Pancreas (tissue), 10 donors: Measurements from ENCODE around the gene CLPTM1. TPM values are rescaled to one million over a fixed set of nuclear protein-coding genes. Genes with fewer than 3 reads are reported as not detected.
"Not testable (repeated sequence)": the region's sequence is repeated elsewhere in the genome, so short reads cannot be mapped to it uniquely, and the experiment has no call there.

Experiments used
- ATAC-seq, 4 donors: fragments of 200-7000 bp; cut with Tn5 transposase; one replicate each; pipeline versions ENCODE4 v1.8.0 to v1.9.1; 2020; ENCODE audit warnings: mild to moderate bottlenecking in 4 of 4, moderate library complexity in 4 of 4
- DNase-seq, 6 donors: peaks; one replicate each; pipeline ENCODE4 v3.0.0-alpha.2; 2020
- FAIRE-seq: peaks from 2 replicates; lab custom pipeline; 2012; peaks lifted over from hg19 to GRCh38; lab: Jason Lieb, UNC
- H3K27ac ChIP-seq, 4 donors: fragments of 200-600 bp; sonication (generic); 1 replicate in 3 of 4; 2 replicates in 1 of 4; pipeline versions ENCODE4 v1.5.0 to v1.8.0; 2020
- H3K27me3 ChIP-seq, 4 donors: fragments of 200-600 bp; one replicate each; pipeline ENCODE4 v1.8.0; 2021
- H3K36me3 ChIP-seq, 3 donors: fragments of 200-600 bp; sonication (generic) in 1 of 3; one replicate each; pipeline versions ENCODE4 v1.5.0 to v1.8.0; 2020 to 2021
- H3K4me1 ChIP-seq, 3 donors: fragments of 200-600 bp; one replicate each; pipeline ENCODE4 v1.8.0; 2021
- H3K4me3 ChIP-seq, 4 donors: fragments of 200-600 bp; sonication (generic) in 2 of 4; one replicate each; pipeline versions ENCODE4 v1.5.0 to v1.8.0; 2020 to 2021
- H3K9me3 ChIP-seq, 4 donors: fragments of 200-600 bp; one replicate each; pipeline ENCODE4 v1.8.0; 2021
- WGBS, 2 donors: extraction: QIAGEN DNeasy Blood & Tissue Kit; methylation state at CpG; one replicate each; pipeline ENCODE4 v1.1.7; 2013; 5-methylcytosine and 5-hydroxymethylcytosine counted together
- intact Hi-C, 3 donors: fragments of 100-400 bp; cut with DNase I; formaldehyde crosslinking; loops; one replicate each; pipeline versions ENCODE4 v1.11.1 to v1.14.2; 2022
- polyA plus RNA-seq, 2 donors: library from polyadenylated mRNA; stranded (reverse); fragments of 200-250 nt; gene quantifications; one replicate each; pipeline ENCODE4 v1.2.3, GENCODE V29; 2013
- total RNA-seq, 6 donors: library from RNA; stranded (reverse); fragmentation: NEBNext Ultra II Directional in 4 of 6; extraction: Animal tissue kit (Norgen Biotek cat#: 25700) in 4 of 6; gene quantifications; one replicate each; pipeline versions ENCODE4 v1.2.1 to v1.2.4, GENCODE V29; 2021 to 2023
- TF ChIP-seq, protein P1 (sequence below), 4 donors: fragments of 200-600 bp; sonication (generic) in 3 of 4; IDR thresholded peaks; one replicate each; pipeline versions ENCODE4 v1.5.0 to v1.8.0; 2021; ENCODE audit warnings: antibody characterized with exemption in 4 of 4
- donor health status: healthy with polysubstance abuse.
- donor health status: DM: no; HTN: no; CAD: no; lungs with moderate emphysema.
- donor health status: DM: no; HTN: no; CAD: no.
- donor health status: control.
- donor health status: control.
- donor health status: Bipolar disorder and iron deficiency.
- donor health status: DM: yes; HTN: yes; CAD: no.
- donor health status: DM: no; HTN: no; CAD: no.
- donor health status: DM: no; HTN: no; CAD: no.
- donor health status: DM: yes; HTN: yes; CAD: no.

CLPTM1 gene
- total and polyA plus RNA-seq, 8 donors = 56.4 to 81.9 (median 66.3) TPM

DNA sequence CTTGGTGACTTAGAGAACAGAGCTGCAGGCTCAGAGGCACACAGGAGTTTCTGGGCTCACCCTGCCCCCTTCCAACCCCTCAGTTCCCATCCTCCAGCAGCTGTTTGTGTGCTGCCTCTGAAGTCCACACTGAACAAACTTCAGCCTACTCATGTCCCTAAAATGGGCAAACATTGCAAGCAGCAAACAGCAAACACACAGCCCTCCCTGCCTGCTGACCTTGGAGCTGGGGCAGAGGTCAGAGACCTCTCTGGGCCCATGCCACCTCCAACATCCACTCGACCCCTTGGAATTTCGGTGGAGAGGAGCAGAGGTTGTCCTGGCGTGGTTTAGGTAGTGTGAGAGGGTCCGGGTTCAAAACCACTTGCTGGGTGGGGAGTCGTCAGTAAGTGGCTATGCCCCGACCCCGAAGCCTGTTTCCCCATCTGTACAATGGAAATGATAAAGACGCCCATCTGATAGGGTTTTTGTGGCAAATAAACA lies 30.9 kb upstream of the CLPTM1 start:
- Histone ChIP-seq H3K9me3 (no peaks in the 10 kb centered on the region), H3K36me3 (no peaks in the 10 kb centered on the region), H3K4me3 (no peak overlapping the region), H3K27me3 (no peaks in the 10 kb centered on the region), H3K27ac (no peak overlapping the region), H3K4me1 (no peaks in the 10 kb centered on the region)
- intact Hi-C loops = no loop called here
- DNase-seq (peak in 1 of 6 donors; percentile 13), FAIRE-seq (no peak), ATAC-seq (no peak)
- TF ChIP-seq, protein P1, sequence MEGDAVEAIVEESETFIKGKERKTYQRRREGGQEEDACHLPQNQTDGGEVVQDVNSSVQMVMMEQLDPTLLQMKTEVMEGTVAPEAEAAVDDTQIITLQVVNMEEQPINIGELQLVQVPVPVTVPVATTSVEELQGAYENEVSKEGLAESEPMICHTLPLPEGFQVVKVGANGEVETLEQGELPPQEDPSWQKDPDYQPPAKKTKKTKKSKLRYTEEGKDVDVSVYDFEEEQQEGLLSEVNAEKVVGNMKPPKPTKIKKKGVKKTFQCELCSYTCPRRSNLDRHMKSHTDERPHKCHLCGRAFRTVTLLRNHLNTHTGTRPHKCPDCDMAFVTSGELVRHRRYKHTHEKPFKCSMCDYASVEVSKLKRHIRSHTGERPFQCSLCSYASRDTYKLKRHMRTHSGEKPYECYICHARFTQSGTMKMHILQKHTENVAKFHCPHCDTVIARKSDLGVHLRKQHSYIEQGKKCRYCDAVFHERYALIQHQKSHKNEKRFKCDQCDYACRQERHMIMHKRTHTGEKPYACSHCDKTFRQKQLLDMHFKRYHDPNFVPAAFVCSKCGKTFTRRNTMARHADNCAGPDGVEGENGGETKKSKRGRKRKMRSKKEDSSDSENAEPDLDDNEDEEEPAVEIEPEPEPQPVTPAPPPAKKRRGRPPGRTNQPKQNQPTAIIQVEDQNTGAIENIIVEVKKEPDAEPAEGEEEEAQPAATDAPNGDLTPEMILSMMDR (IDR thresholded peaks at IDR 0.05) = no peak
- 67 to 73% methylated on average over 8 of the region's 8 CpGs for WGBS, 2 donors

DNA sequence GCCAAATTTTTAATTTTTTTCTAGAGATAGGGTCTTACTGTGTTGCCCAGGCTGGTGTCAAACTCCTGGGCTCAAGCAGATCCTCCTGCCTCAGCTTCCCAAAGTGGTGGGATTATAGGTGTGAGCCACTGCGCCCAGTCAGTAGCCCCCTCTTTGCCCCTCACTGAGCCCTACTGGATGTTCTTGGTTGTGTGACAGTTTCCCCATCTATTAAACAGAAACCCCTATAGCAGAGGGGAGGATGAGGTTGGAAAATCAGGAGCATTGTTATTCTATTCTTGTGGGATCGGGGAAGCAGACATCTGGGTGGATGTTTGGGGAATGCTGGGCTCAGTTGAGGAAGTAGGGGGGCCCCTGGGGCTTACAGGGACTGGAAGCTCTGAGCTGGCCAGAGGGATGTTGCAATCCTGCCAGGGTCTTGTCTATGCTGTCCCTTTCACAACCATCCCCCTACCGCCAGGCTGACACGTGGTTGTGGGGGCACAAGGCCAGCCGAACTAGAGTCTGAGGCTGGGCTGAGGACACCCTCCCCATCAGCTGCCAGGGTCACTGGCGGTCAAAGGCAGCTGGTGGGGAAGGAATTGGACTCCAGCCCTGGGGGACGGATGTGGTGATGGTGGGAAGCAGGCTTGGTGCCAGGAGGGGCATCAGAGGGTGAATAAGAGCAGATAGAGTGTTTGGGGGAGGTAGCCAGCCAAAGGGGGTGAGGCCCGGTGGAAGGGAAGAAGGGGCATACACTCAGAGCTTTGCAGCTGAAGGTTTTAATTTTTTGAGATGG lies 29.9 kb upstream of the CLPTM1 start:
- Histone ChIP-seq H3K36me3 (no peaks in the 10 kb centered on the region), H3K4me3 (no peak overlapping the region), H3K27me3 (no peaks in the 10 kb centered on the region), H3K4me1 (no peaks in the 10 kb centered on the region), H3K27ac (no peak overlapping the region), H3K9me3 (no peaks in the 10 kb centered on the region)
- TF ChIP-seq, protein P1 (IDR thresholded peaks at IDR 0.05) = no peak
- intact Hi-C loops = no loop called here
- ATAC-seq = peak in 3 of 4 donors; percentile 32 to 66 (median 59)
- FAIRE-seq = no peak
- WGBS, 2 donors = 56 to 59% methylated on average over 8 of the region's 8 CpGs
- DNase-seq = peak in 4 of 6 donors; percentile 30 to 70 (median 44)

DNA sequence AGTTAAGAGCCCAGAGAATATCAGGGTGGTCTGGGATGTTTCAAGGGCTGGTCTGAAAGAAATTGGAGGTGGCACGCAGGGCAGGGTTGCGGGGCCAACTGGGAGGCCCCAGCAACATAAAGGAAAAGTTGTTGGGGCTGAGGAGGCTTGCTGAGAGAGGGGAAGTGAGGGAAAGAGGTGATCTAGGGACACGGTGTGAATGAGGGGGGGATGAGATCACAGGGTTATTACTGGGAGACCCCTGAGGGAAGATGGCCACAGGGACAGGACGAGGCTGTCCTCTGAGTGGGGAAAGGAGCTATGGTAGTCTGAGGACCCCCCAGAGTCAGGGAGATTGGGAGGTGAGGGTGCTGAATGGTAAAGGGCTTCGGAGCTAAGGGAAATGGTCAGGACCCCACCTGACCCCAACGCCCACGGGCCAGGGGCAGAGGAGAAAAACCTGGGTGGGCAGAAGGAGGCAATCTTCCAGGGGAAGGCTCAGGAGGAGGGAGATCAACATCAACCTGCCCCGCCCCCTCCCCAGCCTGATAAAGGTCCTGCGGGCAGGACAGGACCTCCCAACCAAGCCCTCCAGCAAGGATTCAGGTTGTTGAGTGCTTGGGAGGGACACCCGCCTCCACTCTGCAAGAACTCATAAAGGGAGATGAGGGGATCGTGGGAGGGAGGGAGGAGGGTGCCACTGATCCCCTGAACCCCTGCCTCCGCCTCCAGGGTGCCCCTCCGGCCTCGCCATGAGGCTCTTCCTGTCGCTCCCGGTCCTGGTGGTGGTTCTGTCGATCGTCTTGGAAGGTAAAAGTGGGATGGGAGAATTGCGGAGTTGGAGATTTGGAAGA lies 28.7 kb upstream of the CLPTM1 start:
- 44 to 58% methylated on average over 16 to 17 of the region's 19 CpGs for WGBS, 2 donors

DNA sequence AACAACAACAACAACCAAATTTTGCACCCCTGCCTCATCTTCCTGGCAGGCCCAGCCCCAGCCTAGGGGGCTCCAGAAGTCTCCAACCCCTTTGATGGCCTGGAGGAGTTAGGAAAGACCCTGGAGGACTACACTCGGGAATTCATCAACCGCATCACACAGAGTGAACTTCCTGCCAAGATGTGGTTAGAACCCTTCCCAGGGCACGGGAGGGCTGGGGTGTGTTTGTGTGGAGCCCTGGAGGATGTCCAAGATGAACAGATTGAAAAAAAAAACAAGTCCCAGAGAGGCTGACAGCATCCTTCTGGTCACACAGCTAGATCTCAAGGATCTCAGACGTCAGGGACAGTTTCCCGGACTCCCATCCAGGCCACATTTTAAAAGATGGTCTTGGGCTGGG lies 27.4 kb upstream of the CLPTM1 start:
- intact Hi-C loops = no loop called here
- Histone ChIP-seq H3K27me3 (no peaks in the 10 kb centered on the region), H3K9me3 (no peaks in the 10 kb centered on the region), H3K4me1 (no peaks in the 10 kb centered on the region), H3K4me3 (no peak overlapping the region), H3K27ac (no peak overlapping the region), H3K36me3 (no peaks in the 10 kb centered on the region)
- FAIRE-seq (no peak), DNase-seq (no peak), ATAC-seq (no peak)
- WGBS, 2 donors = 43 to 47% methylated on average over 5 of the region's 5 CpGs
- TF ChIP-seq, protein P1 (IDR thresholded peaks at IDR 0.05) = no peak

More for the DNA sequence above, 28.7 kb upstream of the CLPTM1 start:
- DNase-seq (peak in 1 of 6 donors; percentile 13), ATAC-seq (peak in 3 of 4 donors; percentile 14 to 42 (median 20))
- H3K27ac ChIP-seq, H3K4me1 ChIP-seq, H3K27me3 ChIP-seq, H3K9me3 ChIP-seq, H3K36me3 ChIP-seq, intact Hi-C loops, FAIRE-seq: not testable (repeated sequence)
- H3K4me3 ChIP-seq = peak overlapping the region in 1 of 4 donors; percentile 25

DNA sequence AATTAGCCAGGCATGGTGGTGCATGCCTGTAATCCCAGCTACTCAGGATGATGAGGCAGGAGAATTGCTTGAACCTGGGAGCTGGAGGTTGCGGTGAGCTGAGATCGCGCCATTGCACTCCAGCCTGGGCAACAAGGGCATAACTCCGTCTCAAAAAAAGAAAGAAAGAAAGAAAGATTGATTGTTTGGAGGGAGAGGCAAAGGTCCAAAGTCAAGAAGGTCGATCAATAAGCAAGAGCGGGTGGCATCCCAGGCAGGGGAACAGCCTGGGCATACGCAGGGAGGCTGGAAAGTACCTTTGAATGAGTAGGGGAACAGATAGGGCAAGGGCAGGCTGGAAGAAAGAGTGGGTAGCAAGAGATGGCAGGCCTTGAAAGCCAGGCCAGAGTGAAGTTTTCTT lies 25.1 kb upstream of the CLPTM1 start:
- H3K4me1 ChIP-seq = no peaks in the 10 kb centered on the region
- WGBS, 2 donors = 46% methylated on average over 7 of the region's 7 CpGs
- TF ChIP-seq, protein P1 (IDR thresholded peaks at IDR 0.05) = no peak
- no peaks in the 10 kb centered on the region for H3K36me3 ChIP-seq
- H3K4me3 ChIP-seq = no peak overlapping the region
- intact Hi-C loops = no loop called here
- H3K27ac ChIP-seq = no peak overlapping the region
- ATAC-seq (no peak), FAIRE-seq (no peak), DNase-seq (no peak)
- no peaks in the 10 kb centered on the region for H3K27me3 ChIP-seq
- H3K9me3 ChIP-seq = no peaks in the 10 kb centered on the region
